Stimulated activated CD4-positive, alpha-beta T cell treated with anti-CD3 and anti-CD28 coated beads, Interleukin-2, amount 100 ng/mL, for 24 hours (primary cell): ENCODE data around the gene TMEM221.
A peak's percentile ranks its signal among the peaks of the same experiment; 100 is the strongest.
"Not testable (repeated sequence)": the region's sequence is repeated elsewhere in the genome, so short reads cannot be mapped to it uniquely, and the experiment has no call there.

ENCODE experiments used
- DNase-seq, 2 donors: peaks; one replicate each; pipeline ENCODE4 v3.0.0-alpha.2; 2020

TMEM221 gene

DNA sequence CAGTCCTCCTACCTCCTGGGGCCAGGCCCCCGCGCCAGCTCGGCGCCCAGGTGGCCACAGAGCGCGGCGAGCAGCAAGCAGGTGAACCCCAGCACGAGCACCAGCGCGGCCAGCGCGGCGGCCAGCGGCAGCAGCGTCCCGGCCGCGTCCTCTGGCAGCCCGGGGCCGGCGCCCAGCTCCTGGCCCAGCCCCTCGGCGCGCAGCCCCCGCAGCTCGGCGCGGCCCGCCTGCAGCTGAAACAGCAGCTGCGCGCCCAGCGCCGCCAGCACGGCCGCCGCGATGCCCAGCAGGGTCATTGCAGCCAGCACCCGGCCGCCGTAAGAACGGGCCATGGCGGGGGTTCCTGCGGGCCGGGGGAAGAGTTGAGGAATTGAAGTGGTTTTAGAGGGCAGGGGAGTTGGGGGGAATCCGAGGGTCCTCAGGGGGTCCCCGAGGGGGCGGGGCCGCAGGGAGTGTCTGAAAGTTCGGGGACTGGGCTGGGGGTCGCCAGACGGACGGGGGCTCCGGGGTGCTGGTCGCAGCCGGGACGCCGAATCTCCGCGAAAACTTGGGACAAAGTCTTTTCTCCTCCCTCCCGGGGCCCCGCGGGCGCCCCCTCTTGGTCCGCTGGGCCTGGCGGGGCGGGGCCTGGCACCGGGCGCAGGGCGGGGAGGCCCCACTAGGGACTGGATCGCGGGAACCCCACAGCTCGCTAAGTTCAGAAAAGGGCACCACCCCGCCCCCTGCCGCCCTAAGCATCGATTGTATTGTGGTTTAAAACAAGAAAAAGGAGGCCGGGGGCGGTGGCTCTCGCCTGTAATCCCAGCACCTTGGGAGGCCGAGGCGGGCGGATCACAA lies at the start of gene TMEM221:
TMEM221 (minus strand) TSS at position 538 of the 837 bp plus-strand sequence; CDS start at position 332, 206 bp downstream.
- peak; percentile 64 to 69 for DNase-seq

DNA sequence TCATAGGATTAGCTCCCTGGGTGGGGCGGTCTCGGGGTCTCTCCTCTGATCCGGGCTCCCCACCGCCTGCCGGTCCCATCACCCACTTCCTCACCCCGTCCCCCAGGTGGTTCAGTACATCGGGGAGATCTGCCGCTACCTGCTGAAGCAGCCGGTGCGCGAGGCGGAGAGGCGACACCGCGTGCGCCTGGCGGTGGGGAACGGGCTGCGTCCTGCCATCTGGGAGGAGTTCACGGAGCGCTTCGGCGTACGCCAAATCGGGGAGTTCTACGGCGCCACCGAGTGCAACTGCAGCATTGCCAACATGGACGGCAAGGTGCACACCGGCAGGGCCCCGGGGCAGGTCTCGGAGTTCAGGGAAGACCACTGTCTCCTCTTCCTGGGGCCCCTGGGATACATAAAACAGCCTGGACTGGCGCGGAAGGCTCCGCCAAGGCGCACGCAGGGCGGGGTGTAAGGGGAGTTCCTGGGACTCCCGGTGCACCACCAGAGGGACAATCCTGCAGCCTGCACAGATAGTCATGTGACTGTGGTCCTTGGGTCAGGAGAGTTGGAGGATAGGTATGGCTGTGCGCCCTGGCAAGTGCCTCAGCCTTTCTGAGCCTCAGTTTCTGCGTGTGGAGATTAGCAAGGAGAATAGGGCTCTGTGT lies 48.8 kb upstream of the TMEM221 start:
- no peak for DNase-seq

DNA sequence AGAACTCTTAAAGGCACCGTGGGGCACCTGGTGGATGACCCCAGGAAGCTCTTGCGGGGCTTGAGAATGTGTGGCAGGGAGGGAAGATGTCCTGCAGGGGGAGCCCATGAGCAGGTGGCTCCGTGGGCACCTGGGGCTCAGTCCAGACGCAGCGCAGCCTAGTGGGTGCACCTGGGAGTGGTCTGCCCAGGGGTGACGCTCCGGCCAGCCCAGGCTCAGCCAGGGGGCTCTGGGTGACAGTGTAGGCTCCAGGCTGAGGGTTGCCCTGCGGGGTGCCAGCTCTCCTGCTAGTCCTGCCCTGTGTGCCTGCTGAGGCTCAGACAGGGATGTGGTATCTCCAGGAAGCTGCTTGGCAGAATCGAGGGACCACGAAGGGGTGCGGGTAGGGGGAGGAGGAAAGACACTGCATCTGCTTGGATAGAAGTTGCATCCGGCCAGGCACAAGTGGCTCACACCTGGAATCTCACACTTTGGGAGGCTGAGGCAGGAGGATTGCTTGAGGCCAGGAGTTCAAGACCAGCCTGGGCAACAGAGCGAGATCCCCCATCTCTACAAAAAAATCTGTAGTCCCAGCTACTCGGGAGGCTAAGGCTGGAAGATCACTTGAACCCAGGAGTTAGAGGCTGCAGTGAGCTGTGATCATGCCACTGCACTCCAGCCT lies 48.0 kb upstream of the TMEM221 start:
- peak; percentile 86 to 89 for DNase-seq

DNA sequence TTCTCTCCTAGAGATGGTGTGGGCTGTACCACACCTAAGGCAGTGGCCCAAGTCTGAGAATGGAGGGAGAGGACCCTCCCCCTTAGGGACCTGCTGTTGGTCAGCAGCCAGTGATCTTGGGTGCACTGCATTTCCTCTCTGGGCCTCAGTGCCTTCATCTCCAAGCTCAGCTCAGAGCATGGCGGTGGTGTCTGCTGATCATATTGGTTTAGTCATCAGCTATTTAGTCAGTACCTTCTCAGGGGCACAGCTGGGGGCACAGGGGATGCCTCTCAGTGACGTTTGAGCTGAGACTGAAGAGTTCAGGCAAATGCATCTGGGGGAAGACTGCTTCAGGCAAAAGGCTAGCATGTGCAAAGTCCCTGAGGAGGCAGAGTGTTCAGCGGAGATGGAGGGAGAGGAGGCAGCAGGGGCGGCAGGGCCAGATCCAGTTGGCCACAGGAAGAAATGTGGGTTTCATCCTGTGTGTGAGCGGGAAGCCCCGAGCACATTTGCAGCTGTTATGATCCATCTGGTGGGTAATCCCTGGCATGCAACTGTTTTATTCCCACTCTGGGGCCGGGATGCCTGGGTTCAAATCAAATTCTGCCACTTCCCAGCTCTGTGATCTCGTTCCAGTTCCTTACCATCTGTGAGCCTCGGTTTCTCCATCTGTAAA lies 47.3 kb upstream of the TMEM221 start:
- no peak for DNase-seq

DNA sequence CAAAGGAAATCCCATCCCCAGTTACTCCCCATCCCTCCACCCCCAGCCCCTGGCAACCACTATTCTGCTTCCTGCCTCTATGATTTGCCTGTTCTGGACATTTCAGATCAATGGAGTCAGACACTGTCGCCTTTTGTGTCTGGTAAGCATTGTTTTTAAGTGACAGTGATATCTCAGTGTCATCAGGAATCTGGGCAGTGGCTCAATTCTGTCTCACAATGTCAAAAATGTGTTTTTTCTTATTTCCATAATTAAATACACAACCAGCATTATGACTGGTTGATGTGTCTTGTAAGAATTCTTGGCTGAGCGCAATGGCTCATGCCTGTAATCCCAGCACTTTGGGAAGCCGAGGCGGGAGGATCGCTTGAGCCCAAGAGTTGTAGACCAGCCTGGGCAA lies 42.8 kb upstream of the TMEM221 start:
- DNase-seq = no peak

DNA sequence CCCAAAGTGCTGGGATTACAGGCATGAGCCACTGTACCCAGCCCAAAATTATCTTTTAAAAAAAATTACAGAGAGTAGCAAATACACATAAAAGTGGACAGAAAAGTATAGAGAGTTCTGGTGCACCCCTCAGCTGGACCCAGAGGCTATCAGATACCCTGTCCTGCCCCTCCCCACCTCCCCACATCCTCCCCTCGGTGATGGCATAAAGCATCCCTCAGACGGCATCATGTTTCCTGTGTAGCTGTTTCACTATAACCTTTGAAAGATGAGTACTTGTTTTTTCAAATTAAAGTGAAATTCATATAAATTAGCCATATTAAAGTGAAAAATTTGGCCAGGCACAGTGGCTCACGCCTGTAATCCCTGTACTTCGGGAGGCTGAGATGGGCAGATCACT lies 41.9 kb upstream of the TMEM221 start:
- no peak for DNase-seq

DNA sequence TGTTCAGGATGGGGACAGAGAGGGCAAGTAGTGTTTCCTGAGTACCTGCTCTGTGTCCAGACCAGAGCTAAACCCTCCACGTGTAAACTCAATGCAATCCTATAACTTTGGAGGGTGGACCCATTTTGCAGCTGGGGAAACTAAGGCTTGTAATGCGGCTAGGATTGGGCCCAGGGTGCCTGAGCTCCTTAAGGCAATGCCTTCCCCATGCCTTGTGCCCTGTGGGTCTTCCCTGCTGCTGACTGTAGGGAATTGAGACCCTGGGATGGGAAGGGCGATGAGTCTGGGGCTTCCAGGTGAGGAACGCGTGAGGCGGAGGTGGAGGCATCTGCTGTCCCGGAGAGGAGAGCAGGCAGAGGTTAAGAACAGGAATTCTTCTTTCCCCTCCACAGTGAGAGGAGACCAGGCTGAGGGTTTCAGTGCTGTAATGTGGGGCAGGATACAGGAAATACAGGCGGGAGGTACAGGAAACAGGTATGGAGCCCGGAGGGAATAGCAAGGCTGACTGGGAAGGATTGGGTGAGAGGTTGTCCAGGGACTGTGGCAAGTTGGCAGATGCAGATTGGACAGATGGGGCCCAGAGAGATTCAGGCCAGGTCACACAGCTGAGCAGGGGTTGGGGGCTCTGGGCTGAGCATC lies 41.0 kb upstream of the TMEM221 start:
- DNase-seq = no peak

DNA sequence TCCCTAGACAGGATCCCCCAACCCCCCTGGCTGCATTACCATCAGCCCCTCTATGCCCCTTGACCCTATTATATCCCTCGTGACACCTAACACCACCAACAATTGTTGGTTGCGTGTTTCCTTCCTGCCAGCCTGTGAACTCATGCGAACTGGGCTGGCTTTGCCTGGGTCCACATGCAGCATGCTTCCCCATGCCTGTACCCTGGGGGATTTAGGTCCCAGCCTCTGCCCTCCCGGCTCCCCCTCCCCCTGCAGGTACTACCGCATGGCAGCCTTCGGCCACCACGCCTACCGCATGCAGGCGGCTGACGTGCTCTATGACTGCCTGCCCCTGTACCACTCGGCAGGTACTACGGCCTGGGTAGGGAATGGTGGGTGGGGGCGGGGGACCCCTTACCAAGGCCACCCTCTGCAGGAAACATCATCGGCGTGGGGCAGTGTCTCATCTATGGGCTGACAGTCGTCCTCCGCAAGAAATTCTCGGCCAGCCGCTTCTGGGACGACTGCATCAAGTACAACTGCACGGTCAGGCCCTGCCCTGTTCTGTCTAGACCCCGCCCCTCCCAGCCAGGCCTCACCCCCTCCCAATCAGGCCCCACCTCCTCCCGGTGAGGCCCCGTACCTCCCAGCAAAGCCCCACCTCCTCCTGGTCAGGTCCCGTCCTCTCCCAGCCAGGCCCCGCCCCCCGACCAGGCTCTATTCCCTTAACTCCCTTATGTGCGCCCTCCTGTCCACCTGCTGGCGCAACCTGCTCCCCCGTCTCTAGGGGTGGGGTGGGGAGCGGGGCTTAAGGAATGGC lies 40.3 kb upstream of the TMEM221 start:
- DNase-seq = peak; percentile 77 to 86

DNA sequence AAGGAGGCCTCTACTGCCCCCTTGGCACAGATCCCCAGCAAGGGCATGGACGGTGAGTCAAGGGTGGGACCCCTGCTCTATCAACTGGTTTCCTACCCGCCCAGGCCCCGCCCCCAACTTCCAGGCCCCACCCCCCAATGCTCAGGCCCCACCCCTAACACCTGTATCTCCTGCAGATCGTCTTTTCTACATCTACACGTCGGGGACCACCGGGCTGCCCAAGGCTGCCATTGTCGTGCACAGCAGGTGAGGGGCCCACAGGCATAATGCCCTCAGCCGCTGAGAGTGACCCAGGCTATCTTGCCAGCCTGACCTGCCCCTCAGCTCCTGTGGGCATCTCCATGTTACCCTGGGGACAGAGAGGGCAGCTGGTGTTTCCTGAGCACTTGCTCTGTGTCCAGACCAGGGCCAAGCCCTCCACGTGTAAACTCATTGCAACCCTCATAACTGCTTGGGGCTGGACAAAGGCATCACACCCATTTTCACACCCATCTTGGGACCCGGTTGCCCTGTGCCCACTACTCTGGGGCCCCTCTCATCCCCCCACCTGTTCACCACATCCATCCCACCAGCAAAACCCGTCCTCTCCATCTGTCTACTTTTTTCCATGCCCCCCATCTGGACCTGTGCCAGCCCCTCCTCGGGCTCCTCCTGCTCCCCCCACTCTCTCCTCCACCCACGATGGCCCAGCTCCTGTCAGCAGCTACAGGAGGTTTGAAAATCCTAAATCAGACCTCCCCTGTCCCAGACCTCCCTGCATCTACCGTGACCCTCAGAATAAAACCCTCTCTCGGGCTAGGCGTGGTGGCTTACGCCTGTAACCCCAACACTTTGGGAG lies 39.0 kb upstream of the TMEM221 start:
- DNase-seq = no peak

DNA sequence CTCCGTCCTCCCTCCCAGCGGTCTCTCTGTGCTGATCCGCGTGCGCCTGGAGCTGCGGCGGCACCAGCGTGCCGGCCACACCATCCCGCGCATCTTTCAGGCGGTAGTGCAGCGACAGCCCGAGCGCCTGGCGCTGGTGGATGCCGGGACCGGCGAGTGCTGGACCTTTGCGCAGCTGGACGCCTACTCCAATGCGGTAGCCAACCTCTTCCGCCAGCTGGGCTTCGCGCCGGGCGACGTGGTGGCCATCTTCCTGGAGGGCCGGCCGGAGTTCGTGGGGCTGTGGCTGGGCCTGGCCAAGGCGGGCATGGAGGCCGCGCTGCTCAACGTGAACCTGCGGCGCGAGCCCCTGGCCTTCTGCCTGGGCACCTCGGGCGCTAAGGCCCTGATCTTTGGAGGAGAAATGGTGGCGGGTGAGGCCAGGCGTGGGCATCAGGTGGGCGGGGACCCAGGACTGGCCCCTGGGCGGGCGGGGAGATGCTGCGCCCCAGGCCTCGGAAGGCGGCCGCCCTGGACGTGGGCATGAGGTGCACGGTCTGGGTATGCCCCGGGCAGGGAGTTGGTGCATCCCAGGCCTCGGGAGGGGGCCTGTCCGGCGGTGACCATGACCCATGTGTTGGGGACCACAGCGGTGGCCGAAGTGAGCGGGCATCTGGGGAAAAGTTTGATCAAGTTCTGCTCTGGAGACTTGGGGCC lies 38.2 kb upstream of the TMEM221 start:
- no peak for DNase-seq

DNA sequence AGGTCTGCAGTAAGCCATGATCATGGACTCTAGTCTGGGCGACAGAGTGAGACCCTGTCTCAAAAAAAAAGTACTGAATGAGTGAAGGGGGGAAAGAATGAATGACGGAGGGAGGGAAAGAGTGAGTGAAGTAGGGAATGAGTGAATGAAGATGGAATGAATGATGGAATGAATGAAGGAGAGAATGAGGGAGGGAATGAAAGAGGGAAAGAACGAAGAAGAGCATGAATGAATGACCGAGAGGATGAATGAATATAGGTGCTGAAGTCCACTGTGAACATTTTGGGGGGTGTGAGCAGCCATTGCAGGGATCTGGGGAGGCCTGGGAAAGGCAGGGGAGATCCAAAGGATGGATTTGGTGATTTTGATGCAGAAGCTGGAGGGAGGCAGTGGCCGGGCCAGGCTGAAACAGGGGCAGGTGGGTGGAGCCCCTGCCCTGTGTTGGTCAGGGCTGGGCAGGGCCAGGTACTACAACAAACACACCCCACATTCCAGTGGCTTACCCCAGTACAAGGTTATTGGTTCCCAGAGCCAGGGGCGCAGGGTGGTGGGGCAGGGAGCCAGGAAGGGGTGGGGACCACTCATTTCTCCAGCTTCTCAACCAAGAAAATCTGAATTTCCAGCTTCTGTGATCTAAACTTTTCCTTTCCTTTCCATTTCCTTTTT lies 36.2 kb upstream of the TMEM221 start:
- DNase-seq = no peak

DNA sequence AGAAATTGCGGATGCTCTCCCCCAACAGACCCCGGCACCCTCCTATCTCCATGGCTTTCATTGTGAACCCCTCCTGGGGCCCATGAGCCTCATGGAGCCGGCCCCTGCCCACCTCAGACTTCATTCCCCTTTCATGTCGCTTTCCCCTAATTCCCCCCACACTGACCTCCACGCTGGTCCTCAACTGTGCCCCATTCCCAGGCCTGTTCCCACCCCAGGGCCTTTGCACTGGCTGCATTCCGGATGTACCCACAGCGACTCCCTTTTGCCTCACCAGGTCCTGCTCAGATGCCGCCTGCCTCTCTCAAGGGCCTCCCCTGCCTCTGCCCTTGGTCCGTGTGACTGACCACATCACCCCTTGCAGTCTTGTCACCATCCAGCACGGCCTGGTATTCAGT lies 35.1 kb upstream of the TMEM221 start:
- no peak for DNase-seq

DNA sequence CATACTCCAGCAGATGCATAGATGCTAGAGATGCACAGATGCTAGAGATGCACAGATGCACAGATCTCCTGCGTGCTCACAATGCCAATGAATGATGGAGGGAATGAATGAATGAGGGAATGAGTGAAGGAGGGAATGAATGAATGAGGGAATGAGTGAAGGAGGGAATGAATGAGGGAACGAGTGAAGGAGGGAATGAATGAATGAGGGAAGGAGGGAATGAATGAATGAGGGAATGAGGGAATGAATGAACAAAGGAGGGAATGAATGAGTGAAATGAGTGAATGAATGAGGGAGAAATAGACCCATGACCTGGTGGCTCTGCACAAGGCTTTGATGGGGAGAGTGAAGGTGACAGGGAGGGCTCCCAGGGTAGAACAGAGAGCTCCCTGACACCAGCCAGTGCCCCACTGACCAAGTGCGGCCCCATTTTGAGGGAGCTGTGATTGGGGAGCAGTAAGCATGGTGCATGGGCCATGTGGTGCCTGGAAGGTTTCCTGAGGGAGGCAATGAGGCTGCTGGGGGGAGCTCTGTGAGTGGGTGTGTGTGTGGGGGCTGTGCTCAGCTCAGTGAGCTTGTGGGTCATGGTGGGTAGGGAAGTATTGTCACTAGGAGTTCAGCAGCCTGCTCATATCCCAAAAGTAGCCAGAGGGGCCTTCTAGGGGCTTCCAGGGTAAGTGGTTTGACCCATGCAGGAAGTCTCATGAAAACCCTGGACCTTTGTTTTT lies 34.6 kb upstream of the TMEM221 start:
- DNase-seq = no peak

DNA sequence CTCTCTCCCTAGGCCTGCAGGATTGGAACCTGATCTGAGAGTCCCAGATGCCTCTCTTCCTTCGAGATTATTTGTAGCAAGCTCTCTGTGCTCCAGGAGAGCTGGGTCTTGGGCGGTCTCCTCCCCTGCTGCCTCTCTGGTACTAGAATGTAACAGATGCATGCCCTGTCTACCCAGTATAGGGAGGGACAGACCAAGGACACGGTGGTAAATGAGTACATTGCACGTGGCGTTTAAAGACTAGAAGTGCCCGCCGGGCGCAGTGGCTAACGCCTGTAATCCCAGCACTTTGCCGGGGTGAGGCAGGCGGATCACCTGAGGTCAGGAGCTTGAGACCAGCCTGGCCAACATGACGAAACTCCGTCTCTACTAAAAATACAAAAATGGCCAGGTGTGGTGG lies 33.5 kb upstream of the TMEM221 start:
- DNase-seq = no peak

DNA sequence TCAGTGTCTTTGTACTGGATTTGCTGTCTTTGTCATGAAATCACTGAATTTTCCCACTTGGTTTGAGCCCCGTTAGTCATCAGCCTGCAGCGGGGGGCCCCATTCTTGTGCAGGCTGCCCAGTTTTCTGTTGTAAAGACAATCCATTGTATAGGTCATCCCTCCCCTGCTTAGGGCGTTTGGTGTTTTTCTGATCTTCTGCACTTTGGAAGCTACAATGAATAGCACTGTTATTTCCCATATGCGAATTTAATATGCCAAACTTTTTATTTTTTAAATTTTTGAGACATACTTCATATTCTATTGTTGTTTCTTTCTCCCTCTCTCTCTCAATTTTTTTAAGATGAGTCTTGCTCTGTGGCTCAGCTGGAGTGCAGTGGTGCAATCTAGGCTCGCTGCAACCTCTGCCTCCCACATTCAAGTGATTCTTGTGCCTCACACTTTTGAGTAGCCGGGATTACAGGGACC lies 30.9 kb upstream of the TMEM221 start:
- no peak for DNase-seq

DNA sequence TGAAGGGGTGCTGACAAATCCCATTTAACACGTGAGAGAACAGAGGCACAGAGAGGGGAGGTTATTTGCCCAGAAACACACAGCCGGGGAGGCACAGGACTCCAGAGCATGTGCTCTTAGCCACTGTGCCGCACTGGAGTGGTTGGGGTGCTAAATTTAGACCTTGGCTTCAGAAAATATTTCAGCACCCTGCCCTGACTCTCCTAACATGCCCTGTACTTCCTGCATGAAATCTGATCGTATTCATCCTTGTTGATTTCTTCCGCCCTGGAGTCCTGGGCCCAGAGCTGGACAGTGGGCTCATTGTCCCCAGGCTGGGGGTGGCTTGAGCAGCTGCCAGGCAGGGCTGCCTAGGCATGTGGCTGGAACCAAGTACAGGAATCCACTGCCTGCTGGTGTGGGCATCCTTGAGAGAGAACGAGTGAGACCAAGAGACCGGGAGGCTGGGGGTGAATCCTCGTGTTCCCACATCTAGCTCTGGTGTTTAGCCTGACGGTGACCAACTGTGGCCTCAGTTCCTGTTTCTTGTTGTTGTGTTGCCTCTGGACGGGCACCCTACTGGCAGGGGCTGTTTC lies 27.2 kb upstream of the TMEM221 start:
- no peak for DNase-seq

DNA sequence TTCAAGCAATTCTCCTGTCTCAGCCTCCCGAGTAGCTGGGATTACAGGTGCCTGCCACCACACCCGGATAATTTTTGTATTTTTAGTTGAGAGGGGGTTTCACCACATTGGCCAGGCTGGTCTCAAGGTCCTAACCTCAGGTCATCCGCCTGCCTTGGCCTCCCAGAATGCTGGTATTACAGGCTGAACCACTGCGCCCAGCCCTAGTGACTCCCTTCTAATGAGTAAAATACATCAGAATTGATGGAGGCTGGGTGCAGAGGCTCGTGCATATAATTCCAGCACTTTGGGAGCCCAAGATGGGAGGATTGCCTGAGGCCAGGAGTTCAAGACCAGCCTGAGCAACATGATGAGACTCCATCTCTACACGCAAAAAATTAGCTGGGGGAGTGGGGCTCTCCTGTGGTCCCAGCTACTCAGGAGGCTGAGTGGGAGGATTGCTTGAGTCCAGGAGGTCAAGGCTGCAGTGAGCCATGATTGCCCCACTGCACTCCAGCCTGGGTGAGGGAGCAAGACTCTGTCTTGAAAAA lies 26.6 kb upstream of the TMEM221 start:
- not testable (repeated sequence) for DNase-seq

DNA sequence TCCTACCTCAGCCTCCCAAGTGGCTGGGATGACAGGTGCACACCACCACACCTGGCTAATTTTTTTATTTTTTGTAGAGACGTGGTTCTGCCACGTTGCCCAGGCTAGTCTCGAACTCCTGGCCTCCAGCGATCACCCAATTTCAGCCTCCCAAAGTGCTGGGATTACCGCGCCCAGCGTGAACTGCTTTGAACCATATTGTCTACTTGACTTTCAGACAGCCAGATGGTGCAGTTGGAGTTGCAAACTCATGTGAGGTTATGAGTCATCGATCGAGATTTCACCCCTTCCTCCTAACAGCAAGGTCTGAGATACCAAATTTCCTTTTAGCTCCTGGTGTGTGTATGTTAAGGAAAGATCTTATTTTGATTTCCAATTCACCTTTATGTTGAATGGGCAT lies 24.6 kb upstream of the TMEM221 start:
- no peak for DNase-seq
